HFFc6 (cell line): ENCODE results near the gene MANSC4. TPM values are rescaled to one million over a fixed set of nuclear protein-coding genes. Genes with fewer than 3 reads are reported as not detected.

Source experiments
- DNase-seq: peaks from one replicate; pipeline ENCODE4 v3.0.0-alpha.2; 2018
- H3K27ac Mint-ChIP-seq: 2 replicates; pipeline ENCODE4 v1.8.0; 2020; ENCODE audit warnings: mild to moderate bottlenecking, mixed read lengths
- H3K27me3 Mint-ChIP-seq: 2 replicates; pipeline ENCODE4 v1.8.0; 2021; ENCODE audit warnings: mild to moderate bottlenecking, moderate library complexity, mixed read lengths; ENCODE audit not compliant: insufficient read depth
- H3K36me3 Mint-ChIP-seq: 2 replicates; pipeline ENCODE4 v1.8.0; 2021; ENCODE audit warnings: low read depth, mixed read lengths
- H3K4me1 Mint-ChIP-seq: 2 replicates; pipeline ENCODE4 v1.8.0; 2020; ENCODE audit warnings: low read depth, mixed read lengths
- H3K4me3 Mint-ChIP-seq: 2 replicates; pipeline ENCODE4 v1.8.0; 2020; ENCODE audit warnings: mild to moderate bottlenecking, moderate library complexity, mixed read lengths
- H3K9me3 Mint-ChIP-seq: 2 replicates; pipeline ENCODE4 v1.8.0; 2020; ENCODE audit warnings: mild to moderate bottlenecking, mixed read lengths
- CTCF ChIP-seq: fragments of 200-600 bp; sonication (generic); IDR thresholded peaks from 2 replicates; pipeline ENCODE4 v1.5.0; 2021; ENCODE audit warnings: antibody characterized with exemption, mild to moderate bottlenecking
- total RNA-seq, 6 experiments: library from RNA; stranded (reverse); fragmentation: NEBNext Ultra II Directional; extraction: Animal tissue kit (Norgen Biotek cat#: 25700); gene quantifications; 2 replicates in 1 of 6; 3 replicates in 5 of 6; pipeline ENCODE4 v1.2.3, GENCODE V29; 2021

MANSC4 gene
- total RNA-seq, 6 experiments from 2014 or later, result not detected

- no peak overlapping the region for H3K27ac Mint-ChIP-seq
- TF ChIP-seq CTCF, result no peak
- H3K4me1 Mint-ChIP-seq, result peaks cover 25% of the 10 kb centered on the region
- H3K4me3 Mint-ChIP-seq, result no peak overlapping the region
- peaks cover 4% of the 10 kb centered on the region; the same call in 1 of the 2 replicates for H3K36me3 Mint-ChIP-seq
- DNase-seq, result peak; percentile 4
- peaks cover 5% of the 10 kb centered on the region for H3K27me3 Mint-ChIP-seq
- H3K9me3 Mint-ChIP-seq, result no peaks in the 10 kb centered on the region
These were observed 35.0 kb upstream of the MANSC4 start for GRCh38 chr12:27814851-27815591.

- Mint-ChIP-seq H3K4me3 (no peak overlapping the region), H3K4me1 (peaks cover 25% of the 10 kb centered on the region)
These were observed 34.4 kb upstream of the MANSC4 start for GRCh38 chr12:27814411-27814810.

GRCh38 chr12:27812502-27812901, 32.5 kb upstream of the MANSC4 start:
- DNase-seq, result no peak
- TF ChIP-seq CTCF, result no peak
- Mint-ChIP-seq H3K4me1 (peaks cover 25% of the 10 kb centered on the region), H3K9me3 (no peaks in the 10 kb centered on the region), H3K27ac (no peak overlapping the region), H3K36me3 (peaks cover 4% of the 10 kb centered on the region; the same call in 1 of the 2 replicates), H3K4me3 (no peak overlapping the region), H3K27me3 (peaks cover 5% of the 10 kb centered on the region)

More at GRCh38 chr12:27814411-27814810, 34.4 kb upstream of the MANSC4 start:
- TF ChIP-seq CTCF, result no peak
- no peak overlapping the region for H3K27ac Mint-ChIP-seq
- no peaks in the 10 kb centered on the region for H3K9me3 Mint-ChIP-seq
- peaks cover 5% of the 10 kb centered on the region for H3K27me3 Mint-ChIP-seq
- peaks cover 4% of the 10 kb centered on the region; the same call in 1 of the 2 replicates for H3K36me3 Mint-ChIP-seq
- no peak for DNase-seq

- DNase-seq, result no peak
- peaks cover 25% of the 10 kb centered on the region for H3K4me1 Mint-ChIP-seq
These were observed 30.7 kb upstream of the MANSC4 start for GRCh38 chr12:27810756-27811155.

GRCh38 chr12:27808841-27809240, 28.8 kb upstream of the MANSC4 start:
- Mint-ChIP-seq H3K27ac (no peak overlapping the region), H3K4me1 (peaks cover 8% of the 10 kb centered on the region; the same call in 1 of the 2 replicates), H3K36me3 (no peaks in the 10 kb centered on the region), H3K27me3 (peaks cover 10% of the 10 kb centered on the region; the same call in 1 of the 2 replicates), H3K4me3 (no peak overlapping the region), H3K9me3 (no peaks in the 10 kb centered on the region)
- TF ChIP-seq CTCF, result no peak
- no peak for DNase-seq

More at GRCh38 chr12:27810756-27811155, 30.7 kb upstream of the MANSC4 start:
- Mint-ChIP-seq H3K36me3 (no peaks in the 10 kb centered on the region), H3K27me3 (peaks cover 8% of the 10 kb centered on the region; the same call in 1 of the 2 replicates), H3K9me3 (no peaks in the 10 kb centered on the region), H3K27ac (no peak overlapping the region), H3K4me3 (no peak overlapping the region)
- TF ChIP-seq CTCF, result no peak
